Thoracic aorta (tissue), 2 donors: ENCODE measurements around the gene C12orf60. TPM values are rescaled to one million over a fixed set of nuclear protein-coding genes. Genes with fewer than 3 reads are reported as not detected.

Source experiments
- ATAC-seq: fragments of 150-250 bp; one replicate; pipeline ENCODE4 v1.8.0; 2017; ENCODE audit warnings: low read depth; ENCODE audit not compliant: insufficient number of reproducible peaks, low FRiP score
- DNase-seq: peaks from one replicate; pipeline ENCODE4 v3.0.0-alpha.2; 2020; ENCODE audit warnings: low spot score
- H3K27ac ChIP-seq, 2 donors: fragments of 200-600 bp; sonication (generic); 1 replicate in 1 of 2; 2 replicates in 1 of 2; pipeline ENCODE4 v1.5.1; 2016; ENCODE audit warnings: mild to moderate bottlenecking in 2 of 2, moderate library complexity in 2 of 2
- H3K27me3 ChIP-seq: fragments of 200-600 bp; sonication (generic); replicated peaks from 2 replicates; pipeline ENCODE4 v1.6.0; 2016; ENCODE audit warnings: mild to moderate bottlenecking; ENCODE audit not compliant: insufficient read depth
- H3K36me3 ChIP-seq: fragments of 200-600 bp; sonication (generic); one replicate; pipeline ENCODE4 v1.5.1; 2016
- H3K4me1 ChIP-seq, 2 donors: fragments of 200-600 bp; sonication (generic); 1 replicate in 1 of 2; 2 replicates in 1 of 2; pipeline versions ENCODE4 v1.5.1 to v1.6.0; 2016; ENCODE audit warnings: low read depth in 2 of 2, mild to moderate bottlenecking in 1 of 2; ENCODE audit not compliant: control insufficient read depth in 1 of 2
- H3K4me3 ChIP-seq: fragments of 200-600 bp; sonication (generic); 2 replicates; pipeline ENCODE4 v1.5.1; 2016; ENCODE audit warnings: mild to moderate bottlenecking
- H3K9me3 ChIP-seq: fragments of 200-600 bp; sonication (generic); 2 replicates; pipeline ENCODE4 v1.5.1; 2016
- CTCF ChIP-seq: fragments of 200-600 bp; sonication (generic); IDR thresholded peaks from one replicate; pipeline ENCODE4 v1.5.1; 2019; ENCODE audit warnings: antibody characterized with exemption
- total RNA-seq, 2 donors: library from RNA; depleted of rRNA; stranded (reverse); fragments of >200 nt; gene quantifications; one replicate each; pipeline versions ENCODE4 v1.1.0 to v1.2.3, GENCODE V29; 2016

Gene C12orf60
- total RNA-seq, 2 donors from 2014 or later: 0.27 TPM; not detected in 1

DNA sequence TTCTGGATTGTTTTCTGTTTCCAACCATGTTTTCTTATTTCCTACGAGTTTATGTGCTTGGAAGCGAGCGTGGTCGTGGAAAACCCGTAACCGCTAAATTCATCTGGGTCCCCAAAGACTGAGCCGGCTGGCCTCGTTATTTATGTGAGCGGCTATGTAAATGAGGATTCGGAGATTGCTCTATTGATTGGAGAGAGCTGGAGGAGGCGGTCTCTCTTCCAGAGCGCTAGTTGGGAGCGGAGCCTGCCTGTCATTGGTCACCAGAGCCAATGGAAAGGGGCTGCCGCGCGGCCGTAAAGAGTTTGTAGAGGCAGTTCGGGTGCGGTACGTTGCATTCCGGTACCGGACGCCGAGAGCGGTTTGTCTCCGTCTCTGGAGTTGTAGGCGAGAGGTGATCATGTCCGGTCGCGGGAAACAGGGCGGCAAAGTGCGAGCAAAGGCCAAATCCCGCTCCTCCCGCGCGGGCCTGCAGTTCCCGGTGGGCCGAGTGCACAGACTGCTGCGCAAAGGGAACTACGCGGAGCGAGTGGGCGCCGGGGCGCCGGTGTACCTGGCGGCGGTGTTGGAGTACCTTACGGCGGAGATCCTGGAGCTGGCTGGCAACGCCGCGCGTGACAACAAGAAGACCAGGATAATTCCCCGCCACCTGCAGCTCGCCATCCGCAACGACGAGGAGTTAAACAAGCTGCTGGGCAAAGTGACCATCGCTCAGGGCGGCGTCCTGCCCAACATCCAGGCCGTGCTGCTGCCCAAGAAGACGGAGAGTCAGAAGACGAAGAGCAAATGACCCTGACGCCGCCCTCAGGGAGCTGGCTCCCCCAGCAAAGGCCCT is 29.2 kb upstream of the C12orf60 start:
- Histone ChIP-seq H3K9me3 (no peaks in the 10 kb centered on the region), H3K27me3 (no peaks in the 10 kb centered on the region), H3K27ac (peak overlapping the region; percentile 93 to 98), H3K4me1 (peaks cover 17 to 32% of the 10 kb centered on the region in 2 donors), H3K36me3 (no peaks in the 10 kb centered on the region), H3K4me3 (peak overlapping the region; percentile 84)
- DNase-seq (peak; percentile 94), ATAC-seq (peak; percentile 67)
- TF ChIP-seq CTCF: no peak

DNA sequence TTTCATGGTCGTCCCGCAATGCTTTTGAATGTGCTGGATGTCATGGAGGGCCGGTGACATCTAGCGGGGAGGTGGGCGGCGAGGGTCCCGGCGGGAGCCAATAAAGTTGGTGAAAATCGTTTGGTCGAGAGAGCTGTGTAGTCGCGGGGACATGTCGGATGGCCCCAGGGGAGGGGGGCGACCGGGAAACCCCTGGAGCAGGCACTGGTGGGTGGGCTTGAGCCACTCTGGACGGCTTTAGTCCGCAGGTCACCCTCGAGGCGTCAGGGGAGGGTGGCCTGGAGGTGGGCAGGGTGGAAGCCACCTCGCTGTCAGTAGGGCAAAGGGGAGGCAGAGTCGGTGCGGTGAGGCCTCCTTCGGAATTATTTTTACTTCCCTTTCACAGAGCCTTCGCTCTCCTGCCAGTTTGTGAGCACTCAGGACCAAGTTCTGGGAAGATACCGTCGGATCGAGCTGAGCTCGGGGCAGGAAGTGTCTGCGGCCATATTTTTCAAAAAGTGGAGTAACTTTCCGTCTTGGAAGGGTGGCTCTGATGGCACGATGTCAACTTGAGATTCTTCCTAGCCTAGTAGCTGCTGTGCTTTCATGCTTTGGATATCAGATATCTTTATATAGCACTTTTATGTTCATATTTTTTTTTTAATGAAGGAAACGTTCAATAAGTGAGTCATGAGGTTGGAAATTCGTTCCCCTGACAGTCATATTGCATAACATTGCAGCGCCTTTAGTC is 28.4 kb upstream of the C12orf60 start:
- H3K4me3 ChIP-seq: peak overlapping the region; percentile 84
- H3K9me3 ChIP-seq: no peaks in the 10 kb centered on the region
- ATAC-seq: peak; percentile 8
- TF ChIP-seq CTCF: no peak
- H3K27ac ChIP-seq: peak overlapping the region; percentile 93 to 98
- DNase-seq: peak; percentile 11
- H3K36me3 ChIP-seq: no peaks in the 10 kb centered on the region
- H3K27me3 ChIP-seq: no peaks in the 10 kb centered on the region
- peaks cover 17 to 32% of the 10 kb centered on the region in 2 donors for H3K4me1 ChIP-seq

DNA sequence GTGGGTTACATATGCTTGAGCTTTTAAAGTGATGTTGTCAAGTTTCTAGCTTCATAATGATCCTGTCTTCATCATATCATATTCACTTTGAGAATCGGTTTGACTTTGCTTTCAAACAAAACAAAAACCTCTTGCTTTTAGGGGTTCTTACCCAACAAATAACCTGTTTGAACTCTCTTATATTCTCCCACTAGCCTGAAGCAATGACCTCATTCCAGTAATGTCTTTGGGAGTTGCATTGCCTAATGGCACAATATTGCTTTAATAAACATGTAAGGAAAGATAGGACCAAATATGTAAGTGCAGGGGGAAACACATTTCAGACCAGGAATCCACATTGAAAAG is 27.9 kb upstream of the C12orf60 start:
- ATAC-seq (peak; percentile 37), DNase-seq (no peak)
- H3K27me3 ChIP-seq: no peaks in the 10 kb centered on the region
- H3K4me1 ChIP-seq: peaks cover 17 to 32% of the 10 kb centered on the region in 2 donors
- H3K36me3 ChIP-seq: no peaks in the 10 kb centered on the region
- no peaks in the 10 kb centered on the region for H3K9me3 ChIP-seq
- TF ChIP-seq CTCF: no peak
- H3K27ac ChIP-seq: peak overlapping the region; percentile 93 to 98
- H3K4me3 ChIP-seq: peak overlapping the region; percentile 84

DNA sequence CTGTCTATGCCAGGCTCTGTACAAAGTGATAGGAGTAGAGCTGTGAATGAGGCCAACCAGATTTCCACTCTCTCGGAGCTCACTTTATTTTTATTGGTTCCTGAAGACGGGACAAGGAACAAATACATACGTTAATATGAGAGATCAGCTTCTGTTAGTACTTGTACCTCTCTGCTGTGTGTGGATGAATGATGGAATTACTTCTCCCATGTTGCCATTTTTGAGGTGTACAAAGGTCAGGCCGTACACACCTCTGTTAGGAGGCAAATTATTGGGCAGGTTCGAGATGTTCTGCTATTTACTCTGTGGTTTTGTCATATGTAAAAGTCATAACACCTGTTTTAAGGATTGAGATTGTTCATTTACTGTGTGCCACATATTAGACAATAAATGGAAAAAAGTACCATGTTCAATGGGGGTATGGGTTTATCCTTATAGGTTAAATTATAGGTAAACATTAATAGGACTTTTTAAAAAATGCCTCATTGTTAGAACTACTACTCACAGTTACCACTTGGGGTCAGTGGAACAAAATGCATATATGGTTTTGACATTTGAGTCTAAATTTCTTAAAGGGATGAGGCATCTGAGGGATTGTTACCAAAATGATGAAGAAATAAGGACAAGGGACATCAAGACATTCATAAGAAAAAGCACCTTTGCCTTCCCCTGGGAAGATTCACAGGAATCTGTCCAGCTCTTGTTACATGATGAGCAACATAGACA is 27.1 kb upstream of the C12orf60 start:
- ATAC-seq: no peak
- Histone ChIP-seq H3K27me3 (no peaks in the 10 kb centered on the region), H3K9me3 (no peaks in the 10 kb centered on the region), H3K4me1 (peaks cover 17 to 33% of the 10 kb centered on the region in 2 donors), H3K4me3 (peak overlapping the region; percentile 84), H3K36me3 (no peaks in the 10 kb centered on the region), H3K27ac (peak overlapping the region; percentile 93 to 98)
- no peak for DNase-seq
- peak; percentile 14 for TF ChIP-seq CTCF

DNA sequence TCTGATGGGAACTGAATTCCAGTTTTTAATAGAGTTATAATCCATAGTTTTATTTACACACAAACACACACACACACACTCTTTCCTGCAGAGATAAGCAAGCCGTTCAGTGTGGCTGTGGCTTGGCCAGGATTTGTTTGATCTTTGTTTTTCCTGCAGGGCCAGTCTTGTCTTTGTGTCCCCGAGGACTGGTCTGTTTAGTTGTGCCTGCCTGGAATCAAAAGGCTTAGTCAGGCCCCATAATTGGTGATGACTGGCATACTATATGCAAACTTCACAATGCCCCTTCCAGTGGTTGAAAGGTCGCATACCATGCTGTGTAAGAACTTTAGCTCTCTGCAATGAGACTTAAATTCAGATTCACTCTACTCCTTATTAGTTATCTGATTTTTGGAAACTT is 26.2 kb upstream of the C12orf60 start:
- TF ChIP-seq CTCF: no peak
- H3K27ac ChIP-seq: peak overlapping the region; percentile 93 to 98
- no peaks in the 10 kb centered on the region for H3K9me3 ChIP-seq
- DNase-seq (no peak), ATAC-seq (no peak)
- no peaks in the 10 kb centered on the region for H3K36me3 ChIP-seq
- H3K27me3 ChIP-seq: no peaks in the 10 kb centered on the region
- peaks cover 15 to 36% of the 10 kb centered on the region in 2 donors for H3K4me1 ChIP-seq
- peak overlapping the region; percentile 84 for H3K4me3 ChIP-seq
